ENCODE data around the gene SERPINC1. TPM values are rescaled to one million over a fixed set of nuclear protein-coding genes. Genes with fewer than 3 reads are reported as not detected.

SERPINC1 gene
- total and polyA plus RNA-seq, 10 of the 15 experiments (the other 5 are each of a cell fraction or from before 2014, with no cell fraction given), result 0.11 to 0.44 TPM; not detected in 8

DNA sequence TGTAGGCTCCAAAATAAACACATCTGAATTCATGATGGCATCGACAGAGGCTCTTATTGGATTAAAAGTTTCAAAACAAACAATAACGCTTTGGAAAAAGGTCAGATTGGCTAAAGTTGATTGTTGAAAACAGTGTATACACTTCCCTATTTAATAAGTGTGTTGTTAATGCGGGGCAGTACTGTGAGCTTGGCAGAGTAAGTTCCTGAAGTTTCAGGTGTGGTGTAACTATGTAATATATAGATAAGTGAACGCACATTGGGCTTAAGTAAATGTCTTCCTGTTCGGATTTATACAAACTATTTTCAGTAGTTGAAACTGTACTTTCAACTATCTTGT is 48.1 kb downstream of the SERPINC1 start:
- H2AFZ ChIP-seq (ENCODE audit: control insufficient read depth, low read depth, low read length), result peak overlapping the region; percentile 94
- no peak for TF ChIP-seq ZNF207 (IDR thresholded peaks at IDR 0.05; ENCODE audit: borderline replicate concordance)
- TF ChIP-seq PML (IDR thresholded peaks at IDR 0.05; ENCODE audit: low read length), result no peak
- no peak for TF ChIP-seq CHD2 (IDR thresholded peaks at IDR 0.05; ENCODE audit: borderline replicate concordance, low read depth, low read length)
- TF ChIP-seq ZBED1 (IDR thresholded peaks at IDR 0.05; ENCODE audit: borderline replicate concordance), result no peak
- no peak for TF ChIP-seq DPF2 (IDR thresholded peaks at IDR 0.05)
- no peak for TF ChIP-seq IRF4 (IDR thresholded peaks at IDR 0.05; ENCODE audit: low read depth, low read length)
- no peak for TF ChIP-seq HDGF (IDR thresholded peaks at IDR 0.05)
- no peak for TF ChIP-seq ZZZ3 (IDR thresholded peaks at IDR 0.05; ENCODE audit: control insufficient read depth, insufficient read length, low read depth)
- BruUV-seq (replicated peaks), result no TSS peak
- ATAC-seq, result no peak
- no peaks in the 10 kb centered on the region for H3K9me3 ChIP-seq (replicated peaks; ENCODE audit: control insufficient read depth, insufficient read depth, low read length)
- H3K36me3 ChIP-seq (ENCODE audit: control insufficient read depth in 2 of 2, insufficient read depth in 2 of 2, low read length in 1 of 2), result peaks cover 4 to 23% of the 10 kb centered on the region in 2 experiments; a peak in 3 of 4 replicates
- H3K27ac ChIP-seq (ENCODE audit: control insufficient read depth, insufficient read depth), result peak overlapping the region; percentile 89
- peak overlapping the region; percentile 95 for H3K4me2 ChIP-seq (ENCODE audit: control insufficient read depth, insufficient read depth)
- intact Hi-C loops (cut with micrococcal nuclease; ENCODE audit: unreplicated experiment), result loop anchor here (2.0 to 10.0 kb wide), 5 partner anchors 44 to 346 kb away; partner anchors contain the start of genes CENPL, DARS2, RABGAP1L and RC3H1
- ChIA-PET RAD21 (ENCODE audit: unreplicated experiment) (interaction anchor here (0.5 to 2.7 kb wide), 10 partner anchors 8 to 1043 kb away, joined by 3 to 9 read pairs (median 3); partner anchors contain the start of gene DARS2), POLR2A (interaction anchor here (0.6 to 3.3 kb wide), 14 partner anchors 9 to 1511 kb away, joined by 3 to 17 read pairs (median 3); partner anchors contain the start of genes CENPL, DARS2 and PRDX6), SMC1A (ENCODE audit: uncharacterized antibody, unreplicated experiment) (interaction anchor here (0.5 to 3.1 kb wide), 10 partner anchors 20 to 449 kb away, joined by 3 to 11 read pairs (median 3); partner anchors contain the start of genes CENPL and DARS2), CTCF (interaction anchor here (0.8 to 2.0 kb wide), 5 partner anchors 24 to 392 kb away, joined by 3 to 6 read pairs (median 3); partner anchors contain the start of genes CENPL, DARS2 and PRDX6)
- H3K4me1 ChIP-seq (ENCODE audit: control insufficient read depth, insufficient read depth, low read length), result peaks cover 15% of the 10 kb centered on the region
- H4K20me1 ChIP-seq (ENCODE audit: control insufficient read depth, insufficient read depth), result no peaks in the 10 kb centered on the region
- peaks cover 44% of the 10 kb centered on the region for H3K79me2 ChIP-seq (ENCODE audit: control insufficient read depth, insufficient read depth, low read length)
- WGBS (ENCODE audit: insufficient coverage, insufficient replicate concordance, low lambda C conversion rate, missing lambda C conversion rate), result under 1% methylated on average over 5 of the region's 5 CpGs
- no peak for DNase-seq (ENCODE audit: low read depth, low spot score)
- H3K9ac ChIP-seq (ENCODE audit: control insufficient read depth, insufficient read depth, low read length), result peak overlapping the region; percentile 73
- H3K27me3 ChIP-seq (replicated peaks in 1 of 2; ENCODE audit: control insufficient read depth in 2 of 2, insufficient read depth in 2 of 2, low read length in 1 of 2), result no peaks in the 10 kb centered on the region
- in situ Hi-C loops (cut with MboI), result no loop called here
- FAIRE-seq, result no peak
- peak overlapping the region; percentile 91 for H3K4me3 ChIP-seq

All from GM12878 (cell line).